ENCODE measurements around the gene SORBS1.

- TF ChIP-seq, protein P1, sequence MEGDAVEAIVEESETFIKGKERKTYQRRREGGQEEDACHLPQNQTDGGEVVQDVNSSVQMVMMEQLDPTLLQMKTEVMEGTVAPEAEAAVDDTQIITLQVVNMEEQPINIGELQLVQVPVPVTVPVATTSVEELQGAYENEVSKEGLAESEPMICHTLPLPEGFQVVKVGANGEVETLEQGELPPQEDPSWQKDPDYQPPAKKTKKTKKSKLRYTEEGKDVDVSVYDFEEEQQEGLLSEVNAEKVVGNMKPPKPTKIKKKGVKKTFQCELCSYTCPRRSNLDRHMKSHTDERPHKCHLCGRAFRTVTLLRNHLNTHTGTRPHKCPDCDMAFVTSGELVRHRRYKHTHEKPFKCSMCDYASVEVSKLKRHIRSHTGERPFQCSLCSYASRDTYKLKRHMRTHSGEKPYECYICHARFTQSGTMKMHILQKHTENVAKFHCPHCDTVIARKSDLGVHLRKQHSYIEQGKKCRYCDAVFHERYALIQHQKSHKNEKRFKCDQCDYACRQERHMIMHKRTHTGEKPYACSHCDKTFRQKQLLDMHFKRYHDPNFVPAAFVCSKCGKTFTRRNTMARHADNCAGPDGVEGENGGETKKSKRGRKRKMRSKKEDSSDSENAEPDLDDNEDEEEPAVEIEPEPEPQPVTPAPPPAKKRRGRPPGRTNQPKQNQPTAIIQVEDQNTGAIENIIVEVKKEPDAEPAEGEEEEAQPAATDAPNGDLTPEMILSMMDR (IDR thresholded peaks at IDR 0.05) = no peak
- TF ChIP-seq POLR2A (IDR thresholded peaks at IDR 0.05) = no peak
Measured at GRCh38 chr10:95354110-95354509, 207.1 kb downstream of the SORBS1 start.
